GM23338 (cell line): ENCODE data around the gene C4orf17. TPM values are rescaled to one million over a fixed set of nuclear protein-coding genes. Genes with fewer than 3 reads are reported as not detected.
A peak's percentile ranks its signal among the peaks of the same experiment; 100 is the strongest.

Experiments
- ATAC-seq: fragments of 200-7000 bp; cut with Tn5 transposase; 3 replicates; pipeline ENCODE4 v1.9.1; 2020
- DNase-seq: peaks from one replicate; pipeline ENCODE4 v3.0.0-alpha.2; 2015; ENCODE audit warnings: low spot score
- H2AFZ ChIP-seq: fragments of 200-600 bp; sonication (generic); 2 replicates; pipeline ENCODE4 v1.8.0; 2016; ENCODE audit warnings: antibody characterized with exemption, mild to moderate bottlenecking, moderate library complexity
- H3F3A ChIP-seq: fragments of 200-600 bp; sonication (generic); replicated peaks from 2 replicates; pipeline ENCODE4 v1.8.0; 2017; ENCODE audit warnings: antibody characterized with exemption, mixed run types, low read depth
- H3K27ac ChIP-seq: fragments of 200-600 bp; sonication (generic); 2 replicates; pipeline ENCODE4 v1.6.1; 2016; ENCODE audit warnings: low read depth
- H3K27me3 ChIP-seq: fragments of 200-600 bp; sonication (generic); 2 replicates; pipeline ENCODE4 v1.8.0; 2016; ENCODE audit warnings: mild to moderate bottlenecking, mixed run types, moderate library complexity; ENCODE audit not compliant: insufficient read depth
- H3K36me3 ChIP-seq: fragments of 200-600 bp; sonication (generic); 2 replicates; pipeline ENCODE4 v1.8.0; 2016; ENCODE audit warnings: mild to moderate bottlenecking; ENCODE audit not compliant: insufficient read depth
- H3K4me1 ChIP-seq: fragments of 200-600 bp; sonication (generic); 2 replicates; pipeline ENCODE4 v1.8.0; 2016; ENCODE audit warnings: mild to moderate bottlenecking, moderate library complexity; ENCODE audit not compliant: insufficient read depth
- H3K4me2 ChIP-seq: fragments of 200-600 bp; sonication (generic); 2 replicates; pipeline ENCODE4 v1.7.1; 2017; ENCODE audit warnings: mixed run types
- H3K4me3 ChIP-seq: fragments of 200-600 bp; sonication (generic); 2 replicates; pipeline ENCODE4 v1.6.1; 2016; ENCODE audit warnings: mixed run types
- H3K79me2 ChIP-seq: fragments of 200-600 bp; sonication (generic); replicated peaks from 2 replicates; pipeline ENCODE4 v1.8.0; 2017; ENCODE audit warnings: mild to moderate bottlenecking; ENCODE audit not compliant: insufficient read depth
- H3K9me2 ChIP-seq: fragments of 200-600 bp; sonication (generic); 2 replicates; pipeline ENCODE4 v1.8.0; 2017; ENCODE audit not compliant: insufficient read depth
- H4K20me1 ChIP-seq: fragments of 200-600 bp; sonication (generic); replicated peaks from 2 replicates; pipeline ENCODE4 v1.8.0; 2017; ENCODE audit warnings: mild to moderate bottlenecking; ENCODE audit not compliant: insufficient read depth
- H3K27ac Mint-ChIP-seq: 2 replicates; pipeline ENCODE4 v1.8.0; 2020; ENCODE audit warnings: inconsistent platforms, mild to moderate bottlenecking, moderate library complexity, mixed read lengths
- H3K27me3 Mint-ChIP-seq: 3 replicates; pipeline ENCODE4 v1.8.0; 2022; ENCODE audit warnings: low read depth, mild to moderate bottlenecking, moderate library complexity, mixed read lengths, inconsistent platforms; ENCODE audit not compliant: insufficient read depth, poor library complexity
- H3K36me3 Mint-ChIP-seq: 3 replicates; pipeline ENCODE4 v1.8.0; 2021; ENCODE audit warnings: low read depth, mild to moderate bottlenecking, inconsistent platforms, moderate library complexity, mixed read lengths
- H3K4me1 Mint-ChIP-seq: 3 replicates; pipeline ENCODE4 v1.8.0; 2020; ENCODE audit warnings: mild to moderate bottlenecking, inconsistent platforms, mixed read lengths
- H3K4me3 Mint-ChIP-seq: 3 replicates; pipeline ENCODE4 v1.8.0; 2021; ENCODE audit warnings: moderate library complexity, mild to moderate bottlenecking, inconsistent platforms, mixed read lengths
- H3K9me3 Mint-ChIP-seq: 3 replicates; pipeline ENCODE4 v1.8.0; 2020; ENCODE audit warnings: moderate library complexity, mild to moderate bottlenecking, inconsistent platforms, mixed read lengths
- CREB1 ChIP-seq: fragments of 250-450 bp; sonication (Bioruptor Pico); IDR thresholded peaks from 2 replicates; pipeline ENCODE4 v1.5.0; 2020; ENCODE audit warnings: low read depth, mild to moderate bottlenecking, moderate library complexity
- EZH2 ChIP-seq: fragments of 200-600 bp; sonication (generic); IDR thresholded peaks from one replicate; pipeline ENCODE4 v1.8.0; 2017; ENCODE audit warnings: antibody characterized with exemption, mild to moderate bottlenecking, low read depth; ENCODE audit not compliant: unreplicated experiment
- EZH2phosphoT487 ChIP-seq: fragments of 200-600 bp; sonication (generic); IDR thresholded peaks from one replicate; pipeline ENCODE4 v1.8.1; 2018; ENCODE audit warnings: antibody characterized with exemption; ENCODE audit not compliant: unreplicated experiment
- JUNB ChIP-seq: IDR thresholded peaks from one replicate; pipeline ENCODE4 v1.6.1; 2016; ENCODE audit warnings: antibody characterized with exemption; ENCODE audit not compliant: unreplicated experiment
- NANOG ChIP-seq: IDR thresholded peaks from 2 replicates; pipeline ENCODE4 v1.6.1; 2016; ENCODE audit warnings: antibody characterized with exemption, borderline replicate concordance
- POLR2AphosphoS5 ChIP-seq: IDR thresholded peaks from 2 replicates; pipeline ENCODE4 v1.6.1; 2016; ENCODE audit warnings: antibody characterized with exemption, low read depth
- STAT1 ChIP-seq: IDR thresholded peaks from one replicate; pipeline ENCODE4 v1.6.1; 2016; ENCODE audit warnings: antibody characterized with exemption; ENCODE audit not compliant: unreplicated experiment
- ZNF114 ChIP-seq: fragments of 250-450 bp; sonication (Bioruptor Pico); IDR thresholded peaks from 2 replicates; pipeline ENCODE4 v1.5.0; 2020; ENCODE audit warnings: mild to moderate bottlenecking, moderate library complexity
- ZNF331 ChIP-seq: fragments of 250-450 bp; sonication (Bioruptor Pico); IDR thresholded peaks from 2 replicates; pipeline ENCODE4 v1.5.0; 2020; ENCODE audit warnings: low read depth, mild to moderate bottlenecking, moderate library complexity
- polyA plus RNA-seq: library from polyadenylated mRNA; unstranded; fragments of >200 nt; fragmentation: Nextera tagmentation; extraction: Ambion mirVana; gene quantifications from 2 replicates; pipeline ENCODE4 v1.2.1, GENCODE V29; 2016
- total RNA-seq: library from RNA; depleted of rRNA; stranded (reverse); fragments of >200 nt; shearing (Covaris generic); gene quantifications from 2 replicates; pipeline ENCODE4 v1.2.3, GENCODE V29; 2014
- TF ChIP-seq, protein P1 (sequence below): IDR thresholded peaks from 2 replicates; pipeline ENCODE4 v1.6.1; 2016; ENCODE audit warnings: antibody characterized with exemption
- TF ChIP-seq, protein P2 (sequence below), 2 experiments: fragments of 200-600 bp in 1 of 2; sonication (generic) in 1 of 2; conservative IDR thresholded peaks; 2 replicates each; pipeline versions ENCODE4 v1.5.1 to v1.6.1; 2016 to 2017; ENCODE audit warnings: antibody characterized with exemption in 2 of 2, low read depth in 2 of 2, mild to moderate bottlenecking in 2 of 2, moderate library complexity in 1 of 2
- TF ChIP-seq, protein P3 (sequence below): fragments of 250-450 bp; sonication (Bioruptor Pico); IDR thresholded peaks from 2 replicates; pipeline ENCODE4 v1.5.0; 2020; ENCODE audit warnings: mild to moderate bottlenecking, moderate library complexity

Gene C4orf17
- total and polyA plus RNA-seq, 2 experiments from 2014 or later = not detected

DNA sequence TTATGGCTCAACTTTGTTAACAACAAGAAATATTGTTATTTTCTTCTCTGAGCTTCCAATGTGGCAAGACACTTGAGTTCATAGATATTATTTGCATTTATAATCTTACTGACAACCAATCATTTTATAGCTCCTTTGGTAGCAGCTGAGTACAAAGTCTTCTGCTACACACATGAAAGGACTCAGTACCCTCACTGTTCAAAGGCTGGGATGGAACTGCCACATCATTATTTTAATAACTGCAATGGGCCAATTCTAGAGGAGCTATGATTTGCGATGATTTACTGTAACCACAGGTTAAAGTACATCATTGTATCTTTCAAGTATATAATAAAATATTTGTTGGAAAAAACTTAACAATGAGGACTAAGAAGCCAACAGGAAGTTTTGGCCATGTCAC lies 74.7 kb downstream of the C4orf17 start:
- Histone ChIP-seq H3K27ac (no peak overlapping the region), H3K9me2 (no peaks in the 10 kb centered on the region), H2AFZ (no peak overlapping the region), H3K79me2 (no peaks in the 10 kb centered on the region), H3K4me1 (no peaks in the 10 kb centered on the region), H4K20me1 (no peaks in the 10 kb centered on the region), H3K4me2 (no peak overlapping the region), H3F3A (no peaks in the 10 kb centered on the region), H3K4me3 (no peak overlapping the region), H3K36me3 (no peaks in the 10 kb centered on the region), H3K27me3 (no peaks in the 10 kb centered on the region)
- H3K27me3 Mint-ChIP-seq = no peaks in the 10 kb centered on the region
- H3K36me3 Mint-ChIP-seq = no peaks in the 10 kb centered on the region
- ATAC-seq (no peak), DNase-seq (no peak)
- H3K27ac Mint-ChIP-seq = no peak overlapping the region
- H3K4me1 Mint-ChIP-seq = peaks cover 5% of the 10 kb centered on the region
- no peak for TF ChIP-seq EZH2phosphoT487
- TF ChIP-seq EZH2 = no peak
- TF ChIP-seq, protein P1, sequence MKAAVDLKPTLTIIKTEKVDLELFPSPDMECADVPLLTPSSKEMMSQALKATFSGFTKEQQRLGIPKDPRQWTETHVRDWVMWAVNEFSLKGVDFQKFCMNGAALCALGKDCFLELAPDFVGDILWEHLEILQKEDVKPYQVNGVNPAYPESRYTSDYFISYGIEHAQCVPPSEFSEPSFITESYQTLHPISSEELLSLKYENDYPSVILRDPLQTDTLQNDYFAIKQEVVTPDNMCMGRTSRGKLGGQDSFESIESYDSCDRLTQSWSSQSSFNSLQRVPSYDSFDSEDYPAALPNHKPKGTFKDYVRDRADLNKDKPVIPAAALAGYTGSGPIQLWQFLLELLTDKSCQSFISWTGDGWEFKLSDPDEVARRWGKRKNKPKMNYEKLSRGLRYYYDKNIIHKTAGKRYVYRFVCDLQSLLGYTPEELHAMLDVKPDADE = no peak
- TF ChIP-seq CREB1 (CRISPR knock-in tag) = no peak
- no peaks in the 10 kb centered on the region for H3K9me3 Mint-ChIP-seq
- no peak overlapping the region for H3K4me3 Mint-ChIP-seq

DNA sequence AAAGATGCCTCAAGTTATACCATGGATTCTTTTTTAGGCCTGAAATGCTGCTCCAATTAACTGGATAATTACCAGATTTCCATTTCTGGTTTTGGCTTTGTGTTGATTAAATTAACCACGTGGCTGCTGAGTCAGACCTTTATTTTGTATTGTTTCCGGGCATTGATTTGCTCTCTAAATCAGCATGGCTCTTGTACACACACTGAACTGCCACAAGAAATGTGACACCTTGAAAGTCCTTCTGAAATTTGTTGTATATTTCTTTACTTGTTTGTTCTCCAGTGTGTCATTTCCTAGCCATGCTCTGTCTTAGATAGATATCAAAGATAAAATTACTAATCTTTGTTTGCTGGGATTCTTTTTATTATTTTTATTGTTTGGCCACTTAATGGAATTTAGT lies 75.5 kb downstream of the C4orf17 start:
- 0 out of 2 replicates have a peak overlapping the region, but pooled peaks have one; percentile 13 for H3K27ac Mint-ChIP-seq
- Histone ChIP-seq H3K36me3 (no peaks in the 10 kb centered on the region), H4K20me1 (no peaks in the 10 kb centered on the region), H2AFZ (no peak overlapping the region), H3F3A (no peaks in the 10 kb centered on the region), H3K4me2 (no peak overlapping the region), H3K27ac (no peak overlapping the region), H3K79me2 (no peaks in the 10 kb centered on the region), H3K4me1 (no peaks in the 10 kb centered on the region), H3K9me2 (no peaks in the 10 kb centered on the region), H3K27me3 (no peaks in the 10 kb centered on the region), H3K4me3 (no peak overlapping the region)
- no peak overlapping the region for H3K4me3 Mint-ChIP-seq
- H3K4me1 Mint-ChIP-seq = peaks cover 5% of the 10 kb centered on the region
- DNase-seq (no peak), ATAC-seq (no peak)
- H3K9me3 Mint-ChIP-seq = no peaks in the 10 kb centered on the region
- no peaks in the 10 kb centered on the region for H3K36me3 Mint-ChIP-seq
- H3K27me3 Mint-ChIP-seq = no peaks in the 10 kb centered on the region
- TF ChIP-seq EZH2 (no peak), CREB1 (CRISPR knock-in tag) (no peak), STAT1 (no peak), POLR2AphosphoS5 (no peak), ZNF331 (CRISPR knock-in tag) (no peak), EZH2phosphoT487 (no peak), JUNB (no peak), NANOG (no peak), ZNF114 (no peak)
- TF ChIP-seq, protein P2, sequence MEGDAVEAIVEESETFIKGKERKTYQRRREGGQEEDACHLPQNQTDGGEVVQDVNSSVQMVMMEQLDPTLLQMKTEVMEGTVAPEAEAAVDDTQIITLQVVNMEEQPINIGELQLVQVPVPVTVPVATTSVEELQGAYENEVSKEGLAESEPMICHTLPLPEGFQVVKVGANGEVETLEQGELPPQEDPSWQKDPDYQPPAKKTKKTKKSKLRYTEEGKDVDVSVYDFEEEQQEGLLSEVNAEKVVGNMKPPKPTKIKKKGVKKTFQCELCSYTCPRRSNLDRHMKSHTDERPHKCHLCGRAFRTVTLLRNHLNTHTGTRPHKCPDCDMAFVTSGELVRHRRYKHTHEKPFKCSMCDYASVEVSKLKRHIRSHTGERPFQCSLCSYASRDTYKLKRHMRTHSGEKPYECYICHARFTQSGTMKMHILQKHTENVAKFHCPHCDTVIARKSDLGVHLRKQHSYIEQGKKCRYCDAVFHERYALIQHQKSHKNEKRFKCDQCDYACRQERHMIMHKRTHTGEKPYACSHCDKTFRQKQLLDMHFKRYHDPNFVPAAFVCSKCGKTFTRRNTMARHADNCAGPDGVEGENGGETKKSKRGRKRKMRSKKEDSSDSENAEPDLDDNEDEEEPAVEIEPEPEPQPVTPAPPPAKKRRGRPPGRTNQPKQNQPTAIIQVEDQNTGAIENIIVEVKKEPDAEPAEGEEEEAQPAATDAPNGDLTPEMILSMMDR (conservative IDR thresholded peaks at IDR 0.05; ENCODE audit: low read depth in 2 of 2) = no peak
- TF ChIP-seq, protein P3, sequence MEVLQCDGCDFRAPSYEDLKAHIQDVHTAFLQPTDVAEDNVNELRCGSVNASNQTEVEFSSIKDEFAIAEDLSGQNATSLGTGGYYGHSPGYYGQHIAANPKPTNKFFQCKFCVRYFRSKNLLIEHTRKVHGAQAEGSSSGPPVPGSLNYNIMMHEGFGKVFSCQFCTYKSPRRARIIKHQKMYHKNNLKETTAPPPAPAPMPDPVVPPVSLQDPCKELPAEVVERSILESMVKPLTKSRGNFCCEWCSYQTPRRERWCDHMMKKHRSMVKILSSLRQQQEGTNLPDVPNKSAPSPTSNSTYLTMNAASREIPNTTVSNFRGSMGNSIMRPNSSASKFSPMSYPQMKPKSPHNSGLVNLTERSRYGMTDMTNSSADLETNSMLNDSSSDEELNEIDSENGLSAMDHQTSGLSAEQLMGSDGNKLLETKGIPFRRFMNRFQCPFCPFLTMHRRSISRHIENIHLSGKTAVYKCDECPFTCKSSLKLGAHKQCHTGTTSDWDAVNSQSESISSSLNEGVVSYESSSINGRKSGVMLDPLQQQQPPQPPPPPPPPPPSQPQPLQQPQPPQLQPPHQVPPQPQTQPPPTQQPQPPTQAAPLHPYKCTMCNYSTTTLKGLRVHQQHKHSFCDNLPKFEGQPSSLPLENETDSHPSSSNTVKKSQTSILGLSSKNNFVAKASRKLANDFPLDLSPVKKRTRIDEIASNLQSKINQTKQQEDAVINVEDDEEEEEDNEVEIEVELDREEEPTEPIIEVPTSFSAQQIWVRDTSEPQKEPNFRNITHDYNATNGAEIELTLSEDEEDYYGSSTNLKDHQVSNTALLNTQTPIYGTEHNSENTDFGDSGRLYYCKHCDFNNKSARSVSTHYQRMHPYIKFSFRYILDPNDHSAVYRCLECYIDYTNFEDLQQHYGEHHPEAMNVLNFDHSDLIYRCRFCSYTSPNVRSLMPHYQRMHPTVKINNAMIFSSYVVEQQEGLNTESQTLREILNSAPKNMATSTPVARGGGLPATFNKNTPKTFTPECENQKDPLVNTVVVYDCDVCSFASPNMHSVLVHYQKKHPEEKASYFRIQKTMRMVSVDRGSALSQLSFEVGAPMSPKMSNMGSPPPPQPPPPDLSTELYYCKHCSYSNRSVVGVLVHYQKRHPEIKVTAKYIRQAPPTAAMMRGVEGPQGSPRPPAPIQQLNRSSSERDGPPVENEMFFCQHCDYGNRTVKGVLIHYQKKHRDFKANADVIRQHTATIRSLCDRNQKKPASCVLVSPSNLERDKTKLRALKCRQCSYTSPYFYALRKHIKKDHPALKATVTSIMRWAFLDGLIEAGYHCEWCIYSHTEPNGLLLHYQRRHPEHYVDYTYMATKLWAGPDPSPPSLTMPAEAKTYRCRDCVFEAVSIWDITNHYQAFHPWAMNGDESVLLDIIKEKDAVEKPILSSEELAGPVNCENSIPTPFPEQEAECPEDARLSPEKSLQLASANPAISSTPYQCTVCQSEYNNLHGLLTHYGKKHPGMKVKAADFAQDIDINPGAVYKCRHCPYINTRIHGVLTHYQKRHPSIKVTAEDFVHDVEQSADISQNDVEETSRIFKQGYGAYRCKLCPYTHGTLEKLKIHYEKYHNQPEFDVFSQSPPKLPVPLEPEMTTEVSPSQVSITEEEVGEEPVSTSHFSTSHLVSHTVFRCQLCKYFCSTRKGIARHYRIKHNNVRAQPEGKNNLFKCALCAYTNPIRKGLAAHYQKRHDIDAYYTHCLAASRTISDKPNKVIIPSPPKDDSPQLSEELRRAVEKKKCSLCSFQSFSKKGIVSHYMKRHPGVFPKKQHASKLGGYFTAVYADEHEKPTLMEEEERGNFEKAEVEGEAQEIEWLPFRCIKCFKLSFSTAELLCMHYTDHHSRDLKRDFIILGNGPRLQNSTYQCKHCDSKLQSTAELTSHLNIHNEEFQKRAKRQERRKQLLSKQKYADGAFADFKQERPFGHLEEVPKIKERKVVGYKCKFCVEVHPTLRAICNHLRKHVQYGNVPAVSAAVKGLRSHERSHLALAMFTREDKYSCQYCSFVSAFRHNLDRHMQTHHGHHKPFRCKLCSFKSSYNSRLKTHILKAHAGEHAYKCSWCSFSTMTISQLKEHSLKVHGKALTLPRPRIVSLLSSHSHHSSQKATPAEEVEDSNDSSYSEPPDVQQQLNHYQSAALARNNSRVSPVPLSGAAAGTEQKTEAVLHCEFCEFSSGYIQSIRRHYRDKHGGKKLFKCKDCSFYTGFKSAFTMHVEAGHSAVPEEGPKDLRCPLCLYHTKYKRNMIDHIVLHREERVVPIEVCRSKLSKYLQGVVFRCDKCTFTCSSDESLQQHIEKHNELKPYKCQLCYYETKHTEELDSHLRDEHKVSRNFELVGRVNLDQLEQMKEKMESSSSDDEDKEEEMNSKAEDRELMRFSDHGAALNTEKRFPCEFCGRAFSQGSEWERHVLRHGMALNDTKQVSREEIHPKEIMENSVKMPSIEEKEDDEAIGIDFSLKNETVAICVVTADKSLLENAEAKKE = no peak
- TF ChIP-seq, protein P1 = no peak
